ENCODE measurements around the gene CTTN. TPM values are rescaled to one million over a fixed set of nuclear protein-coding genes. Genes with fewer than 3 reads are reported as not detected.

The CTTN gene
- total RNA-seq (10 to 100 TPM; 17.0 to 19.3 TPM), polyA plus RNA-seq (not detected)

DNA sequence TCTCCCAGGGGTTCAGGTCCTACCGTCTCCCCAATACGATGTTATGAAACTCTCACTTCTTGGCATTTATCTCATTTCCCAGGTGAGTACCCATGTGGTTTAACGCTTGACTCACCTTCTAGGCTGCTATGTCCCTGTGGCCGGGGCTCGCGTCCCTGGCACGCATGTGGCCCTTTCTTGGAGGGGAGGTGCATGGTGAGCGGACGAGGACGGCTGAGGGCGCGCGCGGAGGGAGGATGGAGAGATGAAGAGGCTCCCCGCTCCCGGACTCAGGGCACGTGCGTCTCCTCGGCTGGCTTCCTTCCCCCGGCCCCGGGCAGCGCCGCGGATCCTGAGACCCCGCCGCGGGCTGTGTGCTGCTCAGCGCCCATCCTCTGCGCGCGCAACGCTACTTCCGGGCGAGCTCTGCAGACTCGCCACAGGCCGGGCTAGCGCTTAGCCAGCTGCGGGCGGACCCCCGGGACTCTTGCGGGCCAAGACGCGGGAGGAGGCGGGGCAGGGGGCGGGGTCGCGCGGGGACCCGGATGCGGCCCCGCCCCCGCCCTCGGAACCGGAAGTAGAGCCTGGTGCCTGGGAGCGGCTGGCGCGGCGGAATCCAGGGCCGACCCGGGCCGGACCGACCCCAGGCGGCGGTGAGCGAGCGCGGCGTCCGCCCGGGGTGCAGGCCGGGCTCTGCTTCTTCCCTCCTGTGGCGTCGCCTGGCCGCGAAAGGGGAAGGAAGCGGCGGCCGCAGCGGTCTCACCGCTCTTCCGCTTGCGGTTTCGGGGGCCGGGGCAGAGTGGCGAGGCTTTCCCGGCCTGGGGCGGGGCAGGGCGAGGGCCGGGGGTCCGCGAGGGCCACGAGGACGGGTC is at the start of gene CTTN:
TSS of gene CTTN (plus strand) at position 547 of the 851 bp plus-strand sequence. CDS start 8,769 bp downstream, outside the sequence.
- Mint-ChIP-seq H3K9me3 (peaks cover 0 to 2% (median 0%) of the 10 kb centered on the region in 5 donors), H3K36me3 (no peaks in the 10 kb centered on the region), H3K27me3 (peaks cover 26 to 35% of the 10 kb centered on the region in 2 donors), H3K4me1 (peaks cover 12 to 16% (median 13%) of the 10 kb centered on the region in 3 donors), H3K27ac (peak within 1 kb of the TSS in 2 of 8 donors; percentile 8 to 12), H3K4me3 (peak within 1 kb of the TSS; percentile 37 to 88 (median 84))
- peaks cover 17% of the 10 kb centered on the region for H3K27me3 ChIP-seq (ENCODE audit: insufficient read depth, low read length, poor library complexity, severe bottlenecking)
- peak within 1 kb of the TSS; percentile 54 for H3K27ac ChIP-seq (ENCODE audit: low read depth, low read length)
- H3K4me1 ChIP-seq (ENCODE audit: insufficient read depth, low read length) = peaks cover 13% of the 10 kb centered on the region
- peak; percentile 32 to 75 (median 36) for DNase-seq
- peak within 1 kb of the TSS; percentile 71 for H3K4me3 ChIP-seq (ENCODE audit: low read length)
- ChIA-PET POLR2A (no interaction called here), CTCF (no interaction called here)
- no peaks in the 10 kb centered on the region for H3K36me3 ChIP-seq (ENCODE audit: insufficient read depth, low read length)
- no peaks in the 10 kb centered on the region for H3K9me3 ChIP-seq (ENCODE audit: low read length)

DNA sequence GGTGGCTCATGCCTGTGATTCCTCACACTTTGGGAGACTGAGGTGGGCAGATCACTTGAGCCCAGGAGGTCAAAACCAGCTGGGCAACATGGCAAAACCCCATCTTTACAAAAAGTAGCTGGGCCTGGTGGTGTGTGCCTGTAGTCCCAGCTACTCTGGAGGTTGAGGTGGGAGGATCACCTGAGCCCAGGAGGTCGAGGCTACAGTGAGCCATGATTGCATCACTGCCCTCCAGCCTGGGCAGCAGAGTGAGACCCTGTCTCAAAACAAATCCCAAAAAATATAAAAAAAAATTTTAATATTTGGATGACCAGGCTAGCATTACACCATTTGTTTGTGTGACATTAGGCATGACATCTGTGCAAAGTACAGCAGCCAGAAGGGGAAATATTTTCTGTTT is 49.7 kb upstream of the CTTN start:
- ChIA-PET CTCF (no interaction called here), POLR2A (no interaction called here)
- H3K36me3 Mint-ChIP-seq = peaks cover 18 to 75% (median 33%) of the 10 kb centered on the region in 3 donors
- H3K9me3 Mint-ChIP-seq = no peaks in the 10 kb centered on the region
- H3K4me3 Mint-ChIP-seq = no peak overlapping the region
- Histone ChIP-seq H3K36me3 (ENCODE audit: insufficient read depth, low read length) (peaks cover 13% of the 10 kb centered on the region), H3K27me3 (ENCODE audit: insufficient read depth, low read length, poor library complexity, severe bottlenecking) (no peaks in the 10 kb centered on the region), H3K27ac (ENCODE audit: low read depth, low read length) (no peak overlapping the region), H3K4me1 (ENCODE audit: insufficient read depth, low read length) (no peaks in the 10 kb centered on the region), H3K9me3 (ENCODE audit: low read length) (no peaks in the 10 kb centered on the region), H3K4me3 (ENCODE audit: low read length) (no peak overlapping the region)
- DNase-seq = no peak
- H3K27ac Mint-ChIP-seq = no peak overlapping the region
- H3K4me1 Mint-ChIP-seq = peaks cover 9 to 19% (median 10%) of the 10 kb centered on the region in 3 donors
- no peaks in the 10 kb centered on the region for H3K27me3 Mint-ChIP-seq

DNA sequence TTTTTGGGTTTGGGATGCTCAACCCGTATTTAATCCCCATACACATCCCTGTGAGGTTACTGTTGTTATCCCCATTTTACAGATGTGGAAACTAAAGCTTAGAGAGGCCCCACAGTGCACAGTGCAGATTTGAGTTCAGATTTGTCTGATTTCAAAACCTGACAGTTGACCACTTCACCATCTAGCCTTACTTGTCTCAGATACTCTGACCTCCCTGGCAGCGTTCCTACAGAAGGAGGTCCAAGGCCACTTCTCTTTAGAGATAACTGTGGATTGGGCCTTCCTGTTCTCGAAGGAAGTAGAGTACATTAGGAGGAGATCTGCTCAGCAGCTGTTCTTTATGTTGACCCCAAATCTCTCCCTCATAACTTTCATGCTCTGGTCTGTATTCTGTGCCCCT is 46.7 kb upstream of the CTTN start:
- Mint-ChIP-seq H3K4me1 (peaks cover 17 to 29% (median 18%) of the 10 kb centered on the region in 3 donors), H3K27me3 (no peaks in the 10 kb centered on the region), H3K9me3 (no peaks in the 10 kb centered on the region), H3K4me3 (no peak overlapping the region), H3K36me3 (peaks cover 23 to 80% (median 28%) of the 10 kb centered on the region in 3 donors), H3K27ac (peak overlapping the region in 1 of 8 donors; percentile 51)
- no peak for DNase-seq
- no peaks in the 10 kb centered on the region for H3K9me3 ChIP-seq (ENCODE audit: low read length)
- no peaks in the 10 kb centered on the region for H3K27me3 ChIP-seq (ENCODE audit: insufficient read depth, low read length, poor library complexity, severe bottlenecking)
- H3K4me3 ChIP-seq (ENCODE audit: low read length) = no peak overlapping the region
- ChIA-PET CTCF (no interaction called here), POLR2A (no interaction called here)
- no peaks in the 10 kb centered on the region for H3K4me1 ChIP-seq (ENCODE audit: insufficient read depth, low read length)
- H3K36me3 ChIP-seq (ENCODE audit: insufficient read depth, low read length) = peaks cover 22% of the 10 kb centered on the region
- no peak overlapping the region for H3K27ac ChIP-seq (ENCODE audit: low read depth, low read length)

DNA sequence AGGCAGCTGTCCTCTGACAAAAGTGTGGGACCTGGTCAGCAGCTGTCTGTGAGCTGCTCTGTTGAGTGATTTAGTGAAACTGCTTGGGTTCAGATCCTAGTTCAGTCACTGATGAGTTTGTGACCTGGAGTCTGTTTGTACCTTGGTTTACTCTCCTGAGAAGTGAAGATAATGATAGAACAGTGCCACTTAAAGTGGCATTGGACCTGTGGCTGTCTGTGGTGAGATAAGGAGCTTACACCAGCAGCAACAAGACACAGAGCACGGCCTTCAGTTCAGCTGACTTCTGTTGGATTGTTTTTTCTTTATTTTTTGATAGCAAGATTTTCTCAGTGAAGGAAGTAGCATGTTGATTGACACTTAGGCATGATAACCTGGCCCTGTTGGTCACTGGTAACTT is 46.2 kb upstream of the CTTN start:
- Histone ChIP-seq H3K36me3 (ENCODE audit: insufficient read depth, low read length) (peaks cover 26% of the 10 kb centered on the region), H3K9me3 (ENCODE audit: low read length) (no peaks in the 10 kb centered on the region), H3K4me1 (ENCODE audit: insufficient read depth, low read length) (no peaks in the 10 kb centered on the region), H3K27ac (ENCODE audit: low read depth, low read length) (no peak overlapping the region), H3K27me3 (ENCODE audit: insufficient read depth, low read length, poor library complexity, severe bottlenecking) (no peaks in the 10 kb centered on the region), H3K4me3 (ENCODE audit: low read length) (no peak overlapping the region)
- POLR2A ChIA-PET = no interaction called here
- DNase-seq = no peak
- no peak overlapping the region for H3K4me3 Mint-ChIP-seq
- H3K27me3 Mint-ChIP-seq = no peaks in the 10 kb centered on the region
- H3K4me1 Mint-ChIP-seq = peaks cover 17 to 29% (median 18%) of the 10 kb centered on the region in 3 donors
- CTCF ChIA-PET = no interaction called here
- H3K36me3 Mint-ChIP-seq = peaks cover 24 to 80% (median 30%) of the 10 kb centered on the region in 3 donors
- H3K9me3 Mint-ChIP-seq = no peaks in the 10 kb centered on the region
- H3K27ac Mint-ChIP-seq = peak overlapping the region in 2 of 8 donors; percentile 6 to 54

DNA sequence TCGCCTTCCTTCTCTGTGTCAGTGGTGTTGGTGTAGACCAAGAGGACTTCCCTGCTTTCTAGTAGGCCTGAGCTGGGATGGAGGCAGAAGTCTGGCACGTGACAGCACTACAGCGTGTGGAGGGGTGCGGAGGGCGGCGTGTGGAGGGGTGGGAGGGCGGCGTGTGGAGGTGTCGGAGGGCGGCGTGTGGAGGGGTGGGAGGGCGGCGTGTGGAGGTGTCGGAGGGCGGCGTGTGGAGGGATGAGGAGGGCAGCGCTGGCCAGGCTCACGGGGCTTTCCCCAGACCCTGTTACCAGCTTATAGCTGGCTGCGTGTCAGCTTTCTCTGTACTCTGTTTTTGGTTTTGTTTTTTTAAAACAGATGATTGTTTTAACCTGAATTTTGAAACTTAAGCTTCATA is 45.7 kb upstream of the CTTN start:
- H3K36me3 ChIP-seq (ENCODE audit: insufficient read depth, low read length) = peaks cover 26% of the 10 kb centered on the region
- peak overlapping the region in 1 of 8 donors; percentile 6 for H3K27ac Mint-ChIP-seq
- no peaks in the 10 kb centered on the region for H3K27me3 ChIP-seq (ENCODE audit: insufficient read depth, low read length, poor library complexity, severe bottlenecking)
- no peaks in the 10 kb centered on the region for H3K4me1 ChIP-seq (ENCODE audit: insufficient read depth, low read length)
- H3K27me3 Mint-ChIP-seq = no peaks in the 10 kb centered on the region
- H3K4me3 ChIP-seq (ENCODE audit: low read length) = no peak overlapping the region
- DNase-seq = no peak
- H3K36me3 Mint-ChIP-seq = peaks cover 22 to 79% (median 28%) of the 10 kb centered on the region in 3 donors
- H3K4me1 Mint-ChIP-seq = peaks cover 17 to 29% (median 18%) of the 10 kb centered on the region in 3 donors
- POLR2A ChIA-PET = no interaction called here
- no peaks in the 10 kb centered on the region for H3K9me3 Mint-ChIP-seq
- H3K27ac ChIP-seq (ENCODE audit: low read depth, low read length) = no peak overlapping the region
- no peak overlapping the region for H3K4me3 Mint-ChIP-seq
- CTCF ChIA-PET = no interaction called here
- H3K9me3 ChIP-seq (ENCODE audit: low read length) = no peaks in the 10 kb centered on the region

DNA sequence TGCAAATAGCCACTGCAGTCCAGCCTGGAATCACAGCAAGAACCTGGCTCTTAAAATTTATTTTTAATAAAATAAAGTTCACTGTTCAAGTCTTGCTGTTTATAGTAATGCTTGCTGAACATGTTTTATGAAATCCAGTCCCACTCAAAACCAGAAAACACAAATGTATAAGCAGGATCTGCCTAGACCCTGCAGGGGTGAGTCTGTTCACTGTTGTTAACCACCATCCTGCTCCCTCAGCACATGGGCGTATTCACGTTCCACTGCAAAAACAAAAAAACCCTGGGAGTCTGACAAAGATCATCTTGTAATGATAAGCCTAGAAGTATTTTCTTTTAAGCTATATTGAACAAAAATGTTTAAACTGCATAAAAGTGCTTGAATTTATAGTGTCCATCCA is 45.0 kb upstream of the CTTN start:
- H3K36me3 ChIP-seq (ENCODE audit: insufficient read depth, low read length) = peaks cover 22% of the 10 kb centered on the region
- H3K27me3 Mint-ChIP-seq = no peaks in the 10 kb centered on the region
- peaks cover 22 to 80% (median 29%) of the 10 kb centered on the region in 3 donors for H3K36me3 Mint-ChIP-seq
- H3K27ac Mint-ChIP-seq = peak overlapping the region in 2 of 8 donors; percentile 43 to 48
- peak overlapping the region in 1 of 7 donors; percentile 35 for H3K4me3 Mint-ChIP-seq
- H3K4me3 ChIP-seq (ENCODE audit: low read length) = no peak overlapping the region
- POLR2A ChIA-PET = no interaction called here
- no peaks in the 10 kb centered on the region for H3K4me1 ChIP-seq (ENCODE audit: insufficient read depth, low read length)
- peaks cover 17 to 29% (median 18%) of the 10 kb centered on the region in 3 donors for H3K4me1 Mint-ChIP-seq
- H3K9me3 Mint-ChIP-seq = no peaks in the 10 kb centered on the region
- H3K9me3 ChIP-seq (ENCODE audit: low read length) = no peaks in the 10 kb centered on the region
- no peak overlapping the region for H3K27ac ChIP-seq (ENCODE audit: low read depth, low read length)
- H3K27me3 ChIP-seq (ENCODE audit: insufficient read depth, low read length, poor library complexity, severe bottlenecking) = no peaks in the 10 kb centered on the region
- CTCF ChIA-PET = no interaction called here
- DNase-seq = no peak

DNA sequence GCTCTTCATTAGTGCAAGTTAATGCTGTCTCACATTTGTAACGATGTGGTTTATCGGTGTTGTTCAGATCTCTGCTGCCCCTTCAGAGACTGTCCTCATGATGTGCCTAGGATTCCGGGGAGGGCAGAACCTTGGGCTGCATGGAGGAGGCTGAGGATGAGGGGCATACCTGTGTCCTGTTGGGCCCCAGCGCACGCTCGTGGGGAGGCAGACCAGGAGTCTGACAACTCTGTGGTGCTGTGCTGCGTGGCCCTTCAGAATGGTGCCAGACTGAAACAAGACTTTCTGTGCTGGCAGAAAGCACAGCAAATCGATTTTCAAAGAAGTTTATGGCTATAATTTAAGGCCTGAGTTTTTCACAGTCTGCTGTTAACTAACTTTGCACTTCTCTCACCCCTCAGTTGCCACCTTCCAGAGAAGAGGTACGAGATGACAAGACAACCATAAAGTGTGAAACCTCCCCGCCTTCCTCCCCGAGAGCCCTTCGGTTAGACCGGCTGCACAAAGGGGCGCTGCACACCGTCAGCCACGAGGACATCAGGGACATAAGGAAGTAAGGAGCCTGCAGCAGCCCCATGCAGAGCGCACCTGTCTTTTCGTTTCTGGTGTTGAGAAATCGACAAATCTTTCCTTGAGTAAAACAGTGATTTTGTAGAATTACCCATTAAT is 44.3 kb upstream of the CTTN start:
- Mint-ChIP-seq H3K9me3 (no peaks in the 10 kb centered on the region), H3K27ac (peak overlapping the region in 2 of 8 donors; percentile 48 to 59), H3K27me3 (no peaks in the 10 kb centered on the region), H3K4me3 (peak overlapping the region in 4 of 7 donors; percentile 24 to 50 (median 36)), H3K4me1 (peaks cover 17 to 29% (median 18%) of the 10 kb centered on the region in 3 donors), H3K36me3 (peaks cover 22 to 82% (median 33%) of the 10 kb centered on the region in 3 donors)
- Histone ChIP-seq H3K27ac (ENCODE audit: low read depth, low read length) (no peak overlapping the region), H3K4me1 (ENCODE audit: insufficient read depth, low read length) (no peaks in the 10 kb centered on the region), H3K27me3 (ENCODE audit: insufficient read depth, low read length, poor library complexity, severe bottlenecking) (no peaks in the 10 kb centered on the region), H3K36me3 (ENCODE audit: insufficient read depth, low read length) (peaks cover 20% of the 10 kb centered on the region), H3K4me3 (ENCODE audit: low read length) (no peak overlapping the region), H3K9me3 (ENCODE audit: low read length) (no peaks in the 10 kb centered on the region)
- ChIA-PET CTCF (no interaction called here), POLR2A (no interaction called here)
- DNase-seq = peak in 1 of 5 donors; percentile 7

DNA sequence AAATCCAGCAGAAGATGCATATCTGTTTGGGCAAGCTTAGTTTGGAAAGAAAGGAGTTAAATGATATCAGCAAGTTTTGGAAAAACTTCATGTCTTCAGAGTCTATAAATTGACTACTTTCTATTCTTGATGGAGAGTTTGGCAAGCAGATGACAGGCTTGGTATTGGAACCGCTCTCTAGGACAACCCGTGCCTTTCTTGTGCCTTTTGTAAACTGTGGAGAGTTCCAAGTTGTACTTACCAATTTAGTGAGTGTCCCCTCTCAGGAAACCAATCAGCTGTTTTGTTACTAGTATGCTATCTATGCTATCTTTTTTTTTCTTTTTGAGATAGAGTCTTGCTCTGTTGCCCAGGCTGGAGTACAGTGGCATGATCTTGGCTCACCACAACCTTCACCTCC is 43.7 kb upstream of the CTTN start:
- Mint-ChIP-seq H3K36me3 (peaks cover 18 to 82% (median 35%) of the 10 kb centered on the region in 3 donors), H3K4me1 (peaks cover 17 to 29% (median 18%) of the 10 kb centered on the region in 3 donors), H3K9me3 (no peaks in the 10 kb centered on the region), H3K27ac (peak overlapping the region in 1 of 8 donors; percentile 79), H3K27me3 (no peaks in the 10 kb centered on the region), H3K4me3 (no peak overlapping the region)
- H3K27me3 ChIP-seq (ENCODE audit: insufficient read depth, low read length, poor library complexity, severe bottlenecking) = no peaks in the 10 kb centered on the region
- no peak overlapping the region for H3K27ac ChIP-seq (ENCODE audit: low read depth, low read length)
- no peak overlapping the region for H3K4me3 ChIP-seq (ENCODE audit: low read length)
- CTCF ChIA-PET = no interaction called here
- POLR2A ChIA-PET = no interaction called here
- H3K36me3 ChIP-seq (ENCODE audit: insufficient read depth, low read length) = peaks cover 20% of the 10 kb centered on the region
- no peak for DNase-seq
- no peaks in the 10 kb centered on the region for H3K4me1 ChIP-seq (ENCODE audit: insufficient read depth, low read length)
- no peaks in the 10 kb centered on the region for H3K9me3 ChIP-seq (ENCODE audit: low read length)
